ENCODE results near the gene SLC9A3.

The SLC9A3 gene

GRCh38 chr5:426392-426976 lies 97.8 kb downstream of the SLC9A3 start:
- TF ChIP-seq, protein P1, sequence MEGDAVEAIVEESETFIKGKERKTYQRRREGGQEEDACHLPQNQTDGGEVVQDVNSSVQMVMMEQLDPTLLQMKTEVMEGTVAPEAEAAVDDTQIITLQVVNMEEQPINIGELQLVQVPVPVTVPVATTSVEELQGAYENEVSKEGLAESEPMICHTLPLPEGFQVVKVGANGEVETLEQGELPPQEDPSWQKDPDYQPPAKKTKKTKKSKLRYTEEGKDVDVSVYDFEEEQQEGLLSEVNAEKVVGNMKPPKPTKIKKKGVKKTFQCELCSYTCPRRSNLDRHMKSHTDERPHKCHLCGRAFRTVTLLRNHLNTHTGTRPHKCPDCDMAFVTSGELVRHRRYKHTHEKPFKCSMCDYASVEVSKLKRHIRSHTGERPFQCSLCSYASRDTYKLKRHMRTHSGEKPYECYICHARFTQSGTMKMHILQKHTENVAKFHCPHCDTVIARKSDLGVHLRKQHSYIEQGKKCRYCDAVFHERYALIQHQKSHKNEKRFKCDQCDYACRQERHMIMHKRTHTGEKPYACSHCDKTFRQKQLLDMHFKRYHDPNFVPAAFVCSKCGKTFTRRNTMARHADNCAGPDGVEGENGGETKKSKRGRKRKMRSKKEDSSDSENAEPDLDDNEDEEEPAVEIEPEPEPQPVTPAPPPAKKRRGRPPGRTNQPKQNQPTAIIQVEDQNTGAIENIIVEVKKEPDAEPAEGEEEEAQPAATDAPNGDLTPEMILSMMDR (IDR thresholded peaks at IDR 0.05; ENCODE audit: low read depth, low read length) = no peak
- H3K4me3 ChIP-seq (ENCODE audit: low read depth, low read length) = no peak overlapping the region

- TF ChIP-seq, protein P1 (IDR thresholded peaks at IDR 0.05; ENCODE audit: low read depth, low read length) = no peak
- no peak overlapping the region for H3K4me3 ChIP-seq (ENCODE audit: low read depth, low read length)
Measured at GRCh38 chr5:425714-426113, 98.5 kb downstream of the SLC9A3 start.

DNA sequence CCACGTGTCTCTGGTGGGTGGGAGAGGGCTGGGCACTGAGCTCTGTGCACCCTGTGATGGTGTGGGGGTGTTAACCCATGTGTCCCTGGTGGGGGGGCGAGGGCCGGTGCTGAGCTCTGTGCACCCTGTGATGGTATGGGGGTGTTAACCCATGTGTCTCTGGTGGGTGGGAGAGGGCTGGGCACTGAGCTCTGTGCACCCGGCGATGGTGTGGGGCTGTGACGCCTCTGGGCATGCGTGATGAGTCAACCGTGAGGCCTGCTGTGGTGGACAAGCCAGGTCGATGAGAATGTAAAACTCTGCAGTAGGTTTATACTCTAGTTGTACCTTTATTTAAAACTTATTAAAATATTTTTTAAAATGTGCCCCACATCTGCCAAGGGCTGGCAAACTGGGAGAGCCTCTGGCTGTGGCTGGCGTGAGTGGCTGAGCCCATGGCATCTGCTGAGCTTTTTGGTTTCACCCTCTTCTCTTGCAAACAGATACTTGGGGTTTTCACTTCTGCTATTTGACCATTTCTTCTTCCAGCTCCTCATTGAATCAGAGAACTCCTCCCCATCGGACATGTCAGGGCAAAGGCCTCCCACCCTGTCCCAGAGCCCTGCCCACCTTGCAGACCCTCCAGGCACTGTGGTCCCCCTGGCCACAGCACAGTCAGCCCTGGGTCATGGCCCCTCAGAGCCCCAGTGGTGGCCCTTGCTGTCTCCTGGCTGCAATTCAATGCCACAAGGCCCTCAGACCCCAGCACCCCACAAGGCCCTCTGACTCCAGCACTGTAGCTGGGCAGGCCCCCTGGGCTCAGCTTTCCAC lies 99.7 kb downstream of the SLC9A3 start:
- H3K4me3 ChIP-seq (ENCODE audit: low read depth, low read length) = no peak overlapping the region
- TF ChIP-seq, protein P1 (IDR thresholded peaks at IDR 0.05; ENCODE audit: low read depth, low read length) = no peak

DNA sequence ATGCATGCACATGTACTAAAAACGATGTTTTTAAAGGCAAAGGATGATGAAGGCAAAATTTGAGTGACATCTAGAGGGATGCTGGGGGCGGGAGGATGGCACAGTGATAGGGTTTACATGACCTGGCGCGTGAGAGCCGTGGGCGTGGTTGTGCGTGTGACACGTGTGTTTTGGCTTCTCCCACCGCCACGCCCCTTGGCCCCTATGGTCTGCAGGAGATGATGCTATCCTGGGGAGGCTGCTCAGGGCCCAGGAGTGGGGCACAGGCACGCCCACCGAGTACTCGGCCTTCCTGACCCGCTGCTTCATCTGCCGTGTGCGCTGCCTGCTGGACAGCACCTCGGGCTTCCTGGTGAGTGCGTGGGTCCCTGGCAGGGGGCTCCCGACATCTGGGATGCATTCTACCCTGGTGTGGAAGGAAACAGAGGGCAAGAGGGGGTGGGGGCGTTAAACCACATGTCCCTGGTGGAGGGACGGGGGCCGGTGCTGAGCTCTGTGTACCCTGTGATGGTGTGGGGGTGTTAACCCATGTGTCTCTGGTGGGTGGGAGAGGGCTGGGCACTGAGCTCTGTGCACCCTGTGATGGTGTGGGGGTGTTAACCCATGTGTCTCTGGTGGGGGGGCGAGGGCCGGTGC lies 100.5 kb downstream of the SLC9A3 start:
- no peak overlapping the region for H3K4me3 ChIP-seq (ENCODE audit: low read depth, low read length)
- TF ChIP-seq, protein P1 (IDR thresholded peaks at IDR 0.05; ENCODE audit: low read depth, low read length) = no peak

DNA sequence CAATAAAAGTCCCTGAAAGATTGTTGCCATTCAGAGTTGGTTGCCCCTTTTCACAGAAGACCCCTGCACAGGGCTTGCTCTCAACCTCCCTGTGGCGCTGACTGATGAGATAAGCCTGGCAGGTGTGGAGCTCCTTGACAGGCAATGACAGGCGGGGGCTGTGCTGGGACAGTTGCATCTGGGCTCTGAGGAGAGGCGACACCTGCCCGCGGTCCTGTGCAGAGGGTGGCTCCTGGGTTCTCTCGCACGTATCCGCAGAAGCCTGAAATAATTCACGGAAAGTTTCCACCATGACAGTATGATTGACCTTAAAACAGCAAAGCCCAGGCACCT lies 101.0 kb downstream of the SLC9A3 start:
- H3K4me3 ChIP-seq (ENCODE audit: low read depth, low read length) = no peak overlapping the region
- TF ChIP-seq, protein P1 (IDR thresholded peaks at IDR 0.05; ENCODE audit: low read depth, low read length) = no peak

- H3K4me3 ChIP-seq (ENCODE audit: low read depth, low read length) = no peak overlapping the region
- TF ChIP-seq, protein P1 (IDR thresholded peaks at IDR 0.05; ENCODE audit: low read depth, low read length) = no peak
Measured at GRCh38 chr5:422323-423232, 101.7 kb downstream of the SLC9A3 start.

Measured in WI38 (cell line).